Activated CD8-positive, alpha-beta T cell treated with anti-CD3 and anti-CD28 coated beads for 36 hours (primary cell): ENCODE measurements around the gene MED15. TPM values are rescaled to one million over a fixed set of nuclear protein-coding genes. Genes with fewer than 3 reads are reported as not detected.

ENCODE experiments used
- ATAC-seq: fragments of 200-7000 bp; cut with Tn5 transposase; one replicate; pipeline ENCODE4 v1.10.0; 2021; ENCODE audit warnings: mild to moderate bottlenecking, moderate library complexity
- CTCF ChIA-PET: fragments of 350-600 bp; sonication (Branson Sonifier 250); formaldehyde crosslinking; loops from one replicate; lab custom pipeline; 2021; ENCODE audit warnings: antibody characterized with exemption; lab: Charles Lee
- POLR2A ChIA-PET: fragments of 350-600 bp; sonication (Branson Sonifier 250); formaldehyde crosslinking; loops from one replicate; lab custom pipeline; 2021; ENCODE audit warnings: antibody characterized with exemption; lab: Charles Lee
- DNase-seq: peaks from one replicate; pipeline ENCODE4 v3.0.0-alpha.2; 2020
- H3K27ac Mint-ChIP-seq: one replicate; pipeline ENCODE4 v1.8.0; 2021; ENCODE audit warnings: mild to moderate bottlenecking, mixed read lengths
- H3K27me3 Mint-ChIP-seq: one replicate; pipeline ENCODE4 v1.8.0; 2021; ENCODE audit warnings: mixed read lengths
- H3K36me3 Mint-ChIP-seq: one replicate; pipeline ENCODE4 v1.8.0; 2021; ENCODE audit warnings: low read depth, mixed read lengths
- H3K4me1 Mint-ChIP-seq: one replicate; pipeline ENCODE4 v1.8.0; 2021; ENCODE audit warnings: low read depth, mixed read lengths
- H3K4me3 Mint-ChIP-seq: one replicate; pipeline ENCODE4 v1.8.0; 2021; ENCODE audit warnings: mild to moderate bottlenecking, moderate library complexity, mixed read lengths
- H3K9me3 Mint-ChIP-seq: one replicate; pipeline ENCODE4 v1.8.0; 2021; ENCODE audit warnings: mixed read lengths
- CTCF ChIP-seq: fragments of 200-600 bp; IDR thresholded peaks from one replicate; pipeline ENCODE4 v1.8.0; 2022; ENCODE audit warnings: antibody characterized with exemption, mild to moderate bottlenecking
- intact Hi-C: fragments of 100-400 bp; cut with micrococcal nuclease; formaldehyde crosslinking; loops from one replicate; pipeline ENCODE4 v1.10.0; 2022
- total RNA-seq, 2 experiments: library from RNA; stranded (reverse); gene quantifications; one replicate each; pipeline ENCODE4 v1.2.3, GENCODE V29; 2021

Gene MED15
- total RNA-seq, 2 experiments from 2014 or later = 110 to 118 TPM

- CTCF ChIA-PET = interaction anchor here (0.9 to 12.5 kb wide), 5 partner anchors 8 to 149 kb away, joined by 3 to 234 read pairs (median 4); no protein-coding TSS in a partner anchor
- DNase-seq (no peak), ATAC-seq (no peak)
- Mint-ChIP-seq H3K27ac (peak overlapping the region; percentile 2), H3K9me3 (no peaks in the 10 kb centered on the region), H3K4me1 (peaks cover 88% of the 10 kb centered on the region), H3K27me3 (no peaks in the 10 kb centered on the region), H3K36me3 (peaks cover 81% of the 10 kb centered on the region), H3K4me3 (no peak overlapping the region)
- intact Hi-C loops = no loop called here
- TF ChIP-seq CTCF = no peak
- POLR2A ChIA-PET = interaction anchor here (1.9 to 5.4 kb wide), 4 partner anchors 10 to 59 kb away, joined by 7 to 48 read pairs (median 16); partner anchors contain the start of gene MED15
These were observed 60.0 kb downstream of the MED15 start for GRCh38 chr22:20567371-20567847.

GRCh38 chr22:20567993-20568417 is 60.6 kb downstream of the MED15 start:
- Mint-ChIP-seq H3K27ac (no peak overlapping the region), H3K9me3 (no peaks in the 10 kb centered on the region), H3K4me1 (peaks cover 83% of the 10 kb centered on the region), H3K36me3 (peaks cover 79% of the 10 kb centered on the region), H3K27me3 (no peaks in the 10 kb centered on the region), H3K4me3 (no peak overlapping the region)
- ChIA-PET POLR2A (interaction anchor here (0.8 to 5.4 kb wide), 4 partner anchors 11 to 60 kb away, joined by 3 to 48 read pairs (median 12); partner anchors contain the start of gene MED15), CTCF (interaction anchor here (0.8 to 12.5 kb wide), 10 partner anchors 11 to 174 kb away, joined by 3 to 234 read pairs (median 4); no protein-coding TSS in a partner anchor)
- intact Hi-C loops = no loop called here
- ATAC-seq (no peak), DNase-seq (no peak)
- no peak for TF ChIP-seq CTCF

- intact Hi-C loops = no loop called here
- no peak for DNase-seq
- no peak for TF ChIP-seq CTCF
- ATAC-seq = no peak
- Mint-ChIP-seq H3K36me3 (peaks cover 82% of the 10 kb centered on the region), H3K27me3 (no peaks in the 10 kb centered on the region), H3K9me3 (no peaks in the 10 kb centered on the region), H3K4me3 (no peak overlapping the region), H3K4me1 (peaks cover 78% of the 10 kb centered on the region), H3K27ac (no peak overlapping the region)
- ChIA-PET CTCF (interaction anchor here (0.8 to 12.5 kb wide), 10 partner anchors 10 to 173 kb away, joined by 3 to 234 read pairs (median 4); no protein-coding TSS in a partner anchor), POLR2A (interaction anchor here (0.8 to 5.4 kb wide), 5 partner anchors 11 to 80 kb away, joined by 3 to 48 read pairs (median 7); partner anchors contain the start of gene MED15)
These were observed 61.2 kb downstream of the MED15 start for GRCh38 chr22:20568502-20569058.

GRCh38 chr22:20569059-20570058 is 61.9 kb downstream of the MED15 start:
- Mint-ChIP-seq H3K9me3 (no peaks in the 10 kb centered on the region), H3K27ac (peak overlapping the region; percentile 39), H3K36me3 (peaks cover 82% of the 10 kb centered on the region), H3K27me3 (no peaks in the 10 kb centered on the region), H3K4me1 (peaks cover 72% of the 10 kb centered on the region), H3K4me3 (no peak overlapping the region)
- TF ChIP-seq CTCF = no peak
- DNase-seq (peak; percentile 89), ATAC-seq (peak; percentile 67)
- CTCF ChIA-PET = interaction anchor here (0.8 to 12.5 kb wide), 9 partner anchors 9 to 172 kb away, joined by 3 to 234 read pairs (median 4); no protein-coding TSS in a partner anchor
- POLR2A ChIA-PET = interaction anchor here (0.8 to 5.4 kb wide), 5 partner anchors 12 to 80 kb away, joined by 3 to 48 read pairs (median 7); partner anchors contain the start of gene MED15
- intact Hi-C loops = no loop called here
